Mucosa of gallbladder (tissue), 1 donor: ENCODE data around the gene MIS18A. TPM values are rescaled to one million over a fixed set of nuclear protein-coding genes. Genes with fewer than 3 reads are reported as not detected.
"Not testable (repeated sequence)": the region's sequence is repeated elsewhere in the genome, so short reads cannot be mapped to it uniquely, and the experiment has no call there.

Experiments used
- DNase-seq: peaks from one replicate; pipeline ENCODE4 v3.0.0-alpha.2; 2020; ENCODE audit warnings: low spot score
- total RNA-seq: library from RNA; stranded (reverse); gene quantifications from one replicate; pipeline ENCODE4 v1.2.1, GENCODE V29; 2021
- donor health status: DM: no; HTN: no; CAD: no.

The MIS18A gene
- 6.5 TPM for total RNA-seq

GRCh38 chr21:32278518-32279376 lies at the start of gene MIS18A:
TSS of gene MIS18A (minus strand) at chr21:32279049. CDS start at chr21:32279014, 35 bp downstream.
- peak; percentile 95 for DNase-seq

GRCh38 chr21:32328595-32328994 lies 49.7 kb upstream of the MIS18A start:
- no peak for DNase-seq

GRCh38 chr21:32325706-32326105 lies 46.9 kb upstream of the MIS18A start:
- no peak for DNase-seq

GRCh38 chr21:32322676-32323075 lies 43.8 kb upstream of the MIS18A start:
- no peak for DNase-seq

- DNase-seq: no peak
Observed at GRCh38 chr21:32322103-32322502, 43.3 kb upstream of the MIS18A start.

- no peak for DNase-seq
Observed at GRCh38 chr21:32321480-32321879, 42.6 kb upstream of the MIS18A start.

- no peak for DNase-seq
Observed at GRCh38 chr21:32320726-32321125, 41.9 kb upstream of the MIS18A start.

GRCh38 chr21:32320059-32320458 lies 41.2 kb upstream of the MIS18A start:
- no peak for DNase-seq

GRCh38 chr21:32319012-32319411 lies 40.2 kb upstream of the MIS18A start:
- DNase-seq: no peak

- DNase-seq: no peak
Observed at GRCh38 chr21:32317726-32318125, 38.9 kb upstream of the MIS18A start.

GRCh38 chr21:32316361-32317215 lies 37.7 kb upstream of the MIS18A start:
- DNase-seq: no peak

- DNase-seq: no peak
Observed at GRCh38 chr21:32315511-32316281, 36.8 kb upstream of the MIS18A start.

GRCh38 chr21:32314806-32315205 lies 36.0 kb upstream of the MIS18A start:
- no peak for DNase-seq

- no peak for DNase-seq
Observed at GRCh38 chr21:32312976-32313375, 34.1 kb upstream of the MIS18A start.

GRCh38 chr21:32312326-32312725 lies 33.5 kb upstream of the MIS18A start:
- no peak for DNase-seq

GRCh38 chr21:32311621-32312020 lies 32.8 kb upstream of the MIS18A start:
- DNase-seq: no peak

- not testable (repeated sequence) for DNase-seq
Observed at GRCh38 chr21:32310976-32311375, 32.1 kb upstream of the MIS18A start.

GRCh38 chr21:32309906-32310460 lies 31.1 kb upstream of the MIS18A start:
- no peak for DNase-seq

- no peak for DNase-seq
Observed at GRCh38 chr21:32308696-32309095, 29.8 kb upstream of the MIS18A start.

- DNase-seq: no peak
Observed at GRCh38 chr21:32307706-32308105, 28.9 kb upstream of the MIS18A start.

GRCh38 chr21:32306021-32306780 lies 27.4 kb upstream of the MIS18A start:
- no peak for DNase-seq
